Muscle layer of duodenum (tissue), 2 donors: Measurements from ENCODE around the gene OSTC.

Experiments
- H3K27ac ChIP-seq: one replicate; pipeline ENCODE4 v1.7.0; 2013; ENCODE audit warnings: mild to moderate bottlenecking, low read length
- H3K27me3 ChIP-seq: one replicate; pipeline ENCODE4 v1.7.0; 2013; ENCODE audit warnings: low read depth, mild to moderate bottlenecking, control low read depth, low read length
- H3K36me3 ChIP-seq, 2 donors: one replicate each; pipeline ENCODE4 v1.7.0; 2013; ENCODE audit warnings: low read length in 2 of 2, control low read depth in 1 of 2, mild to moderate bottlenecking in 1 of 2; ENCODE audit not compliant: insufficient read depth in 2 of 2, control insufficient read depth in 1 of 2
- H3K4me1 ChIP-seq, 2 donors: one replicate each; pipeline ENCODE4 v1.7.0; 2013; ENCODE audit warnings: low read length in 2 of 2, mild to moderate bottlenecking in 2 of 2, control low read depth in 1 of 2, moderate library complexity in 1 of 2; ENCODE audit not compliant: insufficient read depth in 2 of 2, control insufficient read depth in 1 of 2
- H3K4me3 ChIP-seq, 2 donors: one replicate each; pipeline ENCODE4 v1.7.0; 2013; ENCODE audit warnings: low read length in 2 of 2, low read depth in 1 of 2, mild to moderate bottlenecking in 1 of 2
- H3K9me3 ChIP-seq, 2 donors: one replicate each; pipeline ENCODE4 v1.7.0; 2013; ENCODE audit warnings: low read length in 2 of 2, control low read depth in 1 of 2, mild to moderate bottlenecking in 1 of 2; ENCODE audit not compliant: control insufficient read depth in 1 of 2
- donor health status: healthy.

Gene OSTC

DNA sequence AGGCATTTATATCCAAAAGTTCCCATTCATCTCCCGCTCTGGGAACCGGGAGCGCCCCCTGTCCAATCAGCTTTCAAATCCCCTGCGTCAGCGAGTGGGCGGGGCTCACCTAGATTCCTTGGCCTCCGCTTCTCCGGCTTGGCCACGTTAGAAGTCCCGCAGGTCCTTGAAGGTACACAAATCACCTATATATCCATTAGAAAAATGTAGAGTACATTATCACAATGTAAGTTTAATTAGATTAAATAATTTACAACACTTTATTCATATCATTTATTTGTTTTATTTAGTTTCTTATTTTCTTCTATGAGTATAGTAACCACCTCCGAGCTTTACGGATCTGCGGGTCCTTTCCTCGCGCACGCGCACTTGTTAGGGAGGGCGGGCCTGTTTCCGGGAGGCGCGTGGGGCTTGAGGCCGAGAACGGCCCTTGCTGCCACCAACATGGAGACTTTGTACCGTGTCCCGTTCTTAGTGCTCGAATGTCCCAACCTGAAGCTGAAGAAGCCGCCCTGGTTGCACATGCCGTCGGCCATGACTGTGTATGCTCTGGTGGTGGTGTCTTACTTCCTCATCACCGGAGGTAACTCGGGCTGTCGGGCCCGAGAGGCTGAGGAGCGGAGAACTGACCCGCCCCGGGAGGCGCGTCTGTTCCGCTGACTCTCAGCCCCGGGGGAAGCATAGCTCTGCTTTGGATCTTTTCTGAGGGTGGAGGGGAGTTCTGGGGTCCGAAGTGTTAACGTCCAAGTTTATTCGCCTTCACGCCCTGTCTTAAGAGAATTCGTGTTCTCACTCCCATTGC, at the start of gene OSTC:
OSTC (plus strand) TSS at position 388 of the 802 bp plus-strand sequence; CDS start at position 445, 57 bp downstream.
- Histone ChIP-seq H3K27ac (peak within 1 kb of the TSS; percentile 78), H3K4me1 (peaks cover 0 to 14% of the 10 kb centered on the region in 2 donors), H3K36me3 (peaks cover 0 to 8% of the 10 kb centered on the region in 2 donors), H3K9me3 (no peaks in the 10 kb centered on the region), H3K4me3 (peak within 1 kb of the TSS; percentile 95 to 98), H3K27me3 (no peaks in the 10 kb centered on the region)

DNA sequence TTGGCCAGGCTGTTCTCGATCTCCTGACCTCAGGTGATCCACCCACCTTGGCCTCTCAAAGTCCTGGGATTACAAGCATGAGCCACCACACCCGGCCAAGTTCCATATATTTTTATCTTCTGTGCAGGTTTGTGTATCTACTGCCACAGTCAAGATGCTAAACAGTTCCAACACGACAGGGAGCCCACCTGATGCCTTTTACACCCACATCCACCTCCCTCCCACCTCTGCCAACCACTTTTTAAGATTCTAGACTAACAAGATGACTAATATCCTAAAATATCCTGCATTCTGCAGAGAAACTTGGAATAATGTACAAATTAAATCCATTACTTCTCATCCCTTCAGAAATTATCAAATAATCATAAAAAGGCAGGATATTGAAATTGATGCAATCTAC, 49.3 kb upstream of the OSTC start:
- Histone ChIP-seq H3K27ac (no peak overlapping the region), H3K27me3 (no peaks in the 10 kb centered on the region), H3K4me1 (no peaks in the 10 kb centered on the region)

DNA sequence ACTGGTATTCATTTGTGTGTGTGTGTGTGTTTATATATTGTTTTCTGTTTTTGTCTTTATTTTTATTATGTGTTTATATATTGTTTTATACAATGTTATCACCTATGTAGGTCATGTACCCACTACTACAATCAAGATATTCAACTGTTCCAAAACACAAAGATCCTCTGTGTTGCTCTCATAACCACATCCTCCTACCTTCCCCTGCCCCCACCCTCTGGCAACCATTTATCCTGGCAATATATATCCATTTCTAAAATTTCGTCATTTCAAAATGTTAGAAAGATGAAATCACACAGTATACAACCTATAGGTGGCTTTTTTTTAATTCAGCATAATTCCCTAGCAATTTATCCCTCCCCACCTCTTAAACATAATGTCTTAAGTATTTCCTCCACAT, 48.9 kb upstream of the OSTC start:
- Histone ChIP-seq H3K27ac (no peak overlapping the region), H3K9me3 (peaks cover 0 to 2% of the 10 kb centered on the region in 2 donors), H3K4me3 (no peak overlapping the region), H3K36me3 (no peaks in the 10 kb centered on the region), H3K27me3 (no peaks in the 10 kb centered on the region), H3K4me1 (no peaks in the 10 kb centered on the region)

More for the DNA sequence above, 49.3 kb upstream of the OSTC start:
- Histone ChIP-seq H3K4me3 (no peak overlapping the region), H3K36me3 (no peaks in the 10 kb centered on the region), H3K9me3 (no peaks in the 10 kb centered on the region)

GRCh38 chr4:108602163-108602562, 48.2 kb upstream of the OSTC start:
- Histone ChIP-seq H3K27ac (no peak overlapping the region), H3K4me3 (no peak overlapping the region), H3K4me1 (no peaks in the 10 kb centered on the region), H3K27me3 (no peaks in the 10 kb centered on the region), H3K9me3 (peaks cover 0 to 2% of the 10 kb centered on the region in 2 donors), H3K36me3 (no peaks in the 10 kb centered on the region)

DNA sequence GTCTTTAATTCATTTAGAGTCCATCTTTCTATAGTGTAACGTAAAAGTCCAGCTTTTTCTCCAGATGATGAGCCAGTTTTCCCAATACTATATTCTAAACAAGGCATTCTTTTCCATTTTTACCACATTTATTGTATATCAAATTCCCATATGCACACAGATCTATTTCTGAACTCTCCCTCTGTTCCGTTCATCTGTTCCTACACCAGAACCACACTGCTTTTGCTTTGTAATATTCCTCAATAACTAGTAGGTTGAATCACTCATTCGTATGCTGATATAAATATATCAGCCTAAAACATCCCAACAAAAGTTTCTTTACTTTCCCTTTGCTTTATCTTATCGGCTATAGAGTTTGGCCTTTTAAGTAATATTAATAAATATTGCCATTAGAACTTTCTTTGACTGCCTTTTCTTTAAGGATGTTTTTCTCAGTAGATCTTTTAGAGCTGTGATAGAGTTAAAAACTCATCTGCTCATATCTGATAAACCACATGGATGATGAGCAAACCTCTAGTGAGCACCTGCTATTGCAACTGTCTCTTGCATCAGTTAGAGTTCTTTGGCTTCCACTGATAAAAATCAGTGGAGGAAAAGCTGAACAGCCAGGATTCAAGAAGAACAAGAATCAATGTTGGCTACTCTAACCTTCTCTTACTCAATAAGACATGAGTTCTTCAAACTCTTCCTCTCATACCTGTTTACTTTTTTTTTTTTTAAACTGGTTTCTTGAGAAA, 43.2 kb upstream of the OSTC start:
- H3K27ac ChIP-seq: no peak overlapping the region
- peaks cover 0 to 2% of the 10 kb centered on the region in 2 donors for H3K9me3 ChIP-seq
- H3K36me3 ChIP-seq: no peaks in the 10 kb centered on the region
- H3K4me1 ChIP-seq: no peaks in the 10 kb centered on the region
- H3K4me3 ChIP-seq: no peak overlapping the region
- no peaks in the 10 kb centered on the region for H3K27me3 ChIP-seq

DNA sequence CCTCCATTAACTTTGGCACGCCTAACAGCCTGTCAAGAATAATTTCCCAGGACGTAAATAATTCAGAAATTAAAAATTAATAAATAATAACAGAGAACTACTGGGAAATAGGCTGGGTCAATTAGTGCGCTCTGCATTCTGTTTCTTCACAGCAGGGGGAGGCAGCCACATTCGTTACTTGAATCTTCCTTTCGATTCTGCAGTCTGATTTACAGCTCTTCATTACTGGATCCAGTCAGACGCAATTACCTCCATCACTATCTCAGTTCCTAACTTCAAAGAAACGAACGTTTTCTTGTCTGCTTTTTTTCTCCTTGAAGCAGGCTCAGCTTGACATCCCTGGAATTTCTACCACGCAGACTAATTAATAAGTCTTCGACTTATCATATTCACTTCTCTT, 39.0 kb upstream of the OSTC start:
- Histone ChIP-seq H3K4me1 (no peaks in the 10 kb centered on the region), H3K36me3 (no peaks in the 10 kb centered on the region), H3K9me3 (peaks cover 0 to 2% of the 10 kb centered on the region in 2 donors), H3K27ac (no peak overlapping the region), H3K4me3 (peak overlapping the region; percentile 5 to 51), H3K27me3 (no peaks in the 10 kb centered on the region)

- Histone ChIP-seq H3K27me3 (no peaks in the 10 kb centered on the region), H3K36me3 (no peaks in the 10 kb centered on the region), H3K4me3 (no peak overlapping the region), H3K9me3 (no peaks in the 10 kb centered on the region), H3K27ac (no peak overlapping the region), H3K4me1 (no peaks in the 10 kb centered on the region)
Measured at GRCh38 chr4:108612365-108612764, 38.0 kb upstream of the OSTC start.

GRCh38 chr4:108619372-108620100, 30.9 kb upstream of the OSTC start:
- Histone ChIP-seq H3K27me3 (no peaks in the 10 kb centered on the region), H3K9me3 (no peaks in the 10 kb centered on the region), H3K4me3 (peak overlapping the region; percentile 81 to 91), H3K27ac (peak overlapping the region; percentile 95), H3K4me1 (peaks cover 8 to 17% of the 10 kb centered on the region in 2 donors), H3K36me3 (peaks cover 21 to 28% of the 10 kb centered on the region in 2 donors)

DNA sequence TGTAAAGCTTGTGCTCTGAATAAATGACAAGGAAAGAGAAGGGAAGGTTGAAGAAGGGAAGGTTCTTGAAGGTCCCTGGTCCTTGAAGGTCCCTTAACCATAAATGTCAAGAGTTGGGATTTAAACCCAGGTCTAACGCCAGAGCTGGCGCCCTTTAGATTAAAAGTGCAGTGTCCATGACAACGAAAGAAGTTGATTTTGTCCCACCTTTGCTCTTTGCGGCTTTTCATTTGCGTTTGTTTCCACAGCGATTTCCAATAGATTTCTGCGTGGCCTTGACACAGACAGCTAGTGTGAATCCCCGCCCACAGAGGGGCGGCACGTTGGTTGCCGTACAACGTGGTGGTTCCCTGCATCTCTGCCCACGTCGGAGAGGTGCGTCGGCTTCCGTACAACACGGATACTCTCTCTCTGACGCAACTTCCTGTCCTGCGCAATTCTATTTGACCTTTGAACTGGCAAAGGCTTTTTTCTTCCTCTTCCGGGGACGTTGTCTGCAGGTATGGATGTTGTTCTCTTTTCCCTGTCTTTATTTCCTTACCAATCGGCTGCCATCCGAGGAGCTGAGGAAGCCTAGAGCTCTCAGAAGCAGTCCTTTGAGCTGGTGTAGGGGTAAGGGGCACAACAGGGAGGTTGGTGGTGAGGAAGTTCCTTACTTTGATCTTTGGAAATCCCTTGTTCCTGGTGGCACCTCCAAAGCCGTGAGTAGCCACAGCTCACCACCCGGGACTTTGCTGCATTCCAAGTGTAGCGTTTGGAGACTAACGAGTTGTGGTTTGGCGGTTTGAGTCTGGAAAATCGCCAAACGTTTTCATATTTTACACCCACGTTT, 30.1 kb upstream of the OSTC start, which contains the start of gene RPL34:
RPL34 (plus strand) TSS at position 476 of the 832 bp plus-strand sequence. CDS start 1,384 bp downstream, outside the sequence.
- Histone ChIP-seq H3K36me3 (peaks cover 25 to 35% of the 10 kb centered on the region in 2 donors), H3K27ac (peak within 1 kb of the TSS; percentile 95), H3K9me3 (no peaks in the 10 kb centered on the region), H3K27me3 (no peaks in the 10 kb centered on the region), H3K4me1 (peaks cover 8 to 17% of the 10 kb centered on the region in 2 donors), H3K4me3 (peak within 1 kb of the TSS; percentile 81 to 91)
